GM12878 (cell line): ENCODE data around the gene LZIC. TPM values are rescaled to one million over a fixed set of nuclear protein-coding genes. Genes with fewer than 3 reads are reported as not detected.
A peak's percentile ranks its signal among the peaks of the same experiment; 100 is the strongest.

Experiments used
- ATAC-seq: fragments of 200-7000 bp; cut with Tn5 transposase; 3 replicates; pipeline ENCODE4 v1.9.1; 2020; ENCODE audit warnings: mild to moderate bottlenecking, moderate library complexity
- BruUV-seq: library from RNA; stranded (reverse); fragments of 400-500 nt; replicated peaks from 2 replicates; lab custom pipeline; 2021; lab: Mats Ljungman, UMichigan
- CTCF ChIA-PET: fragments of 300-600 bp; sonication (Branson Sonifier 250); formaldehyde crosslinking; extraction: SDS; loops from one replicate; lab custom pipeline; 2021; ENCODE audit warnings: inconsistent platforms; lab: Yijun Ruan, JAX
- POLR2A ChIA-PET: fragments of 350-600 bp; formaldehyde crosslinking; extraction: SDS; loops from one replicate; lab custom pipeline; 2021; ENCODE audit warnings: inconsistent platforms; lab: Charles Lee
- RAD21 ChIA-PET: fragments of 300-600 bp; sonication (Branson Sonifier 250); formaldehyde crosslinking; loops from one replicate; lab custom pipeline; 2023; ENCODE audit warnings: antibody characterized with exemption; ENCODE audit not compliant: unreplicated experiment; lab: Charles Lee
- SMC1A ChIA-PET: fragments of 300-600 bp; sonication (Branson Sonifier 250); formaldehyde crosslinking; loops from one replicate; lab custom pipeline; 2023; ENCODE audit not compliant: unreplicated experiment, uncharacterized antibody; lab: Charles Lee
- DNase-seq: peaks from one replicate; pipeline ENCODE4 v3.0.0-alpha.2; 2011; ENCODE audit warnings: low read depth, low spot score
- FAIRE-seq: peaks from 3 replicates; lab custom pipeline; 2011; peaks lifted over from hg19 to GRCh38; lab: Jason Lieb, UNC
- H2AFZ ChIP-seq: 2 replicates; pipeline ENCODE4 v1.6.0; 2011; ENCODE audit warnings: low read depth, low read length, control low read depth; ENCODE audit not compliant: control insufficient read depth
- H3K27ac ChIP-seq: 2 replicates; pipeline ENCODE4 v1.5.1; 2011; ENCODE audit warnings: control low read depth; ENCODE audit not compliant: control insufficient read depth, insufficient read depth
- H3K27me3 ChIP-seq, 2 experiments: replicated peaks in 1 of 2; 2 replicates each; pipeline versions ENCODE4 v1.6.0 to v1.6.1; 2011; ENCODE audit warnings: low read length in 1 of 2; ENCODE audit not compliant: control insufficient read depth in 2 of 2, insufficient read depth in 2 of 2
- H3K36me3 ChIP-seq, 2 experiments: 2 replicates each; pipeline ENCODE4 v1.5.1; 2011; ENCODE audit warnings: low read length in 1 of 2; ENCODE audit not compliant: control insufficient read depth in 2 of 2, insufficient read depth in 2 of 2
- H3K4me1 ChIP-seq: 2 replicates; pipeline ENCODE4 v1.6.1; 2011; ENCODE audit warnings: mild to moderate bottlenecking, low read length, moderate library complexity, mixed read lengths; ENCODE audit not compliant: control insufficient read depth, insufficient read depth
- H3K4me2 ChIP-seq: 2 replicates; pipeline ENCODE4 v1.6.0; 2011; ENCODE audit warnings: control low read depth; ENCODE audit not compliant: control insufficient read depth, insufficient read depth
- H3K4me3 ChIP-seq: fragments of 200-600 bp; sonication (generic); 2 replicates; pipeline ENCODE4 v1.5.1; 2016
- H3K79me2 ChIP-seq: 2 replicates; pipeline ENCODE4 v1.6.0; 2011; ENCODE audit warnings: low read length; ENCODE audit not compliant: control insufficient read depth, insufficient read depth
- H3K9ac ChIP-seq: 2 replicates; pipeline ENCODE4 v1.8.0; 2011; ENCODE audit warnings: low read length, control low read depth, mixed read lengths; ENCODE audit not compliant: control insufficient read depth, insufficient read depth
- H3K9me3 ChIP-seq: replicated peaks from 3 replicates; pipeline ENCODE4 v1.5.1; 2011; ENCODE audit warnings: mild to moderate bottlenecking, low read length; ENCODE audit not compliant: control insufficient read depth, insufficient read depth
- H4K20me1 ChIP-seq: 2 replicates; pipeline ENCODE4 v1.6.0; 2011; ENCODE audit not compliant: control insufficient read depth, insufficient read depth
- CBX3 ChIP-seq: fragments of 200-600 bp; sonication (generic); IDR thresholded peaks from 2 replicates; pipeline ENCODE4 v1.6.1; 2016; ENCODE audit warnings: low read depth, borderline replicate concordance
- CHD1 ChIP-seq: IDR thresholded peaks from 2 replicates; pipeline ENCODE4 v1.6.1; 2012; ENCODE audit warnings: low read depth, low read length, improper control_type of control experiment
- EGR1 ChIP-seq, 2 experiments: IDR thresholded peaks; 1 replicate in 1 of 2; 2 replicates in 1 of 2; pipeline ENCODE4 v1.6.1; 2011 to 2012; ENCODE audit warnings: low read depth in 2 of 2, low read length in 2 of 2, borderline replicate concordance in 1 of 2, mild to moderate bottlenecking in 1 of 2, moderate library complexity in 1 of 2
- HCFC1 ChIP-seq: fragments of 150-350 bp; IDR thresholded peaks from 2 replicates; pipeline ENCODE4 v1.6.1; 2014; ENCODE audit warnings: low read length
- IKZF1 ChIP-seq: fragments of 450-650 bp; conservative IDR thresholded peaks from 2 replicates; pipeline ENCODE4 v1.6.1; 2017; ENCODE audit warnings: antibody characterized with exemption, mild to moderate bottlenecking
- JUND ChIP-seq: IDR thresholded peaks from 2 replicates; pipeline ENCODE4 v1.6.1; 2012; ENCODE audit warnings: low read depth, mild to moderate bottlenecking, low read length, improper control_type of control experiment, moderate library complexity
- MTA2 ChIP-seq: fragments of 450-650 bp; IDR thresholded peaks from 2 replicates; pipeline ENCODE4 v1.6.1; 2016; ENCODE audit warnings: low read depth, mild to moderate bottlenecking, moderate library complexity
- RUNX3 ChIP-seq: IDR thresholded peaks from 2 replicates; pipeline ENCODE4 v1.6.1; 2012; ENCODE audit warnings: low read length, inconsistent platforms
- SIN3A ChIP-seq: IDR thresholded peaks from 2 replicates; pipeline ENCODE4 v1.6.1; 2012; ENCODE audit warnings: low read depth, low read length, improper control_type of control experiment
- SMAD5 ChIP-seq: IDR thresholded peaks from 2 replicates; pipeline ENCODE4 v1.6.1; 2016; ENCODE audit warnings: antibody characterized with exemption, low read depth
- ZSCAN29 ChIP-seq: fragments of 450-650 bp; IDR thresholded peaks from 2 replicates; pipeline ENCODE4 v1.6.1; 2017; ENCODE audit warnings: mild to moderate bottlenecking, moderate library complexity
- WGBS: methylation state at CpG from one replicate; pipeline ENCODE4 v1.1.6; 2016; ENCODE audit warnings: low lambda C conversion rate; ENCODE audit not compliant: insufficient replicate concordance, insufficient coverage; ENCODE audit errors: missing lambda C conversion rate; 5-methylcytosine and 5-hydroxymethylcytosine counted together
- in situ Hi-C: fragments of 300-500 bp; cut with MboI; formaldehyde crosslinking; loops from 9 replicates; pipeline ENCODE4 v1.14.3; 2018; ENCODE audit warnings: mixed read lengths
- intact Hi-C: fragments of 100-400 bp; cut with micrococcal nuclease; formaldehyde crosslinking; loops from one replicate; pipeline ENCODE4 v1.14.2; 2022; ENCODE audit not compliant: unreplicated experiment
- polyA plus RNA-seq, 11 experiments: library from polyadenylated mRNA; depleted of rRNA in 4 of 11; unstranded in 6 of 11; stranded (reverse) in 5 of 11; fragments of >200 nt; fragmentation: Nextera tagmentation in 4 of 11; fragmentation: Illumina TruSeq in 1 of 11; extraction: Ambion mirVana in 4 of 11; extraction: Trizol in 1 of 11; gene quantifications; 1 replicate in 1 of 11; 2 replicates in 10 of 11; pipeline versions ENCODE4 v1.2.1 to v1.2.3, GENCODE V29; 2011 to 2016; ENCODE audit warnings: inconsistent platforms in 2 of 11, missing spikeins in 2 of 11, low read depth in 1 of 11
- total RNA-seq, 4 experiments: library from RNA; depleted of rRNA in 3 of 4; stranded (reverse); fragments of >200 nt in 3 of 4; fragmentation: Illumina TruSeq in 1 of 4; extraction: Trizol in 1 of 4; gene quantifications; 2 replicates each; pipeline versions ENCODE4 v1.2.1 to v1.2.3, GENCODE V29; 2013 to 2021
- TF ChIP-seq, protein P1 (sequence below): fragments of 450-650 bp; formaldehyde crosslinking; IDR thresholded peaks from 2 replicates; pipeline ENCODE4 v1.5.0; 2022; ENCODE audit warnings: mild to moderate bottlenecking, missing genetic modification characterization
- TF ChIP-seq, protein P2 (sequence below): fragments of 450-650 bp; IDR thresholded peaks from 2 replicates; pipeline ENCODE4 v1.6.1; 2014; ENCODE audit warnings: mild to moderate bottlenecking

The LZIC gene
- total and polyA plus RNA-seq, 10 of the 15 experiments (the other 5 are each of a cell fraction or from before 2014, with no cell fraction given): 7.3 to 30.3 (median 17.1) TPM

- TF ChIP-seq MTA2 (no peak), CHD1 (no peak)
Observed at GRCh38 chr1:9906466-9906865, 36.7 kb downstream of the LZIC start (continued).

DNA sequence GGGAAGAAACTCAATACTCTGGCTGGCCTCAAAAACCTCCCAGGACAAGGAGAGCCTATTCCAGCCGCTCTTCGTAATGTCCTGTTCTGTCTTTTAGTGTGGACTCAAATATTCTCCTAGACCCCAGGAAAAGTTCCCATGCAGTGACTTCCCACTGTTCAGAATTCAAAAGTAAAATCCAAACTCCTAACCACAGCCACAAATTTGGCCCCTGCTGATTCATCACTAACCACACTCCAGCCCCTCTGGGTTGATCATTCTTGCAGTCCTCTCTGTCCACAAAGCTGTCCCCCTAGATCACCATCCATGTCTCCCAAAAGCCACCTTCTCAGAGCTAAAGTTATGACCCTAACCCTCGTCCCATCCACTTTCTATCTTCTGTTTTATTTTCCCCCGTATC lies 38.2 kb downstream of the LZIC start:
- Histone ChIP-seq H3K79me2 (peaks cover 5% of the 10 kb centered on the region), H3K4me3 (no peak overlapping the region), H3K27me3 (no peaks in the 10 kb centered on the region), H3K4me2 (no peak overlapping the region), H3K9ac (no peak overlapping the region), H3K27ac (no peak overlapping the region), H3K4me1 (peaks cover 33% of the 10 kb centered on the region), H3K36me3 (no peaks in the 10 kb centered on the region), H2AFZ (no peak overlapping the region), H4K20me1 (no peaks in the 10 kb centered on the region), H3K9me3 (no peaks in the 10 kb centered on the region)
- intact Hi-C loops (no loop called here), in situ Hi-C loops (no loop called here)
- ChIA-PET SMC1A (interaction anchor here (1.6 to 1.8 kb wide), 2 partner anchors 9 to 11 kb away, joined by 4 to 6 read pairs; no protein-coding TSS in a partner anchor), CTCF (interaction anchor here (0.7 to 1.1 kb wide), 3 partner anchors 12 to 118 kb away, joined by 3 to 4 read pairs (median 3); no protein-coding TSS in a partner anchor), POLR2A (no interaction called here), RAD21 (no interaction called here)
- TF ChIP-seq EGR1 (IDR thresholded peaks at IDR 0.05; ENCODE audit: borderline replicate concordance in 1 of 2, low read depth in 2 of 2, low read length in 2 of 2) (no peak), RUNX3 (peak; percentile 59), HCFC1 (no peak), SIN3A (no peak)
- DNase-seq: no peak
- 41% methylated on average over 4 of the region's 4 CpGs for WGBS
- ATAC-seq: no peak
- no TSS peak for BruUV-seq
- FAIRE-seq: no peak

DNA sequence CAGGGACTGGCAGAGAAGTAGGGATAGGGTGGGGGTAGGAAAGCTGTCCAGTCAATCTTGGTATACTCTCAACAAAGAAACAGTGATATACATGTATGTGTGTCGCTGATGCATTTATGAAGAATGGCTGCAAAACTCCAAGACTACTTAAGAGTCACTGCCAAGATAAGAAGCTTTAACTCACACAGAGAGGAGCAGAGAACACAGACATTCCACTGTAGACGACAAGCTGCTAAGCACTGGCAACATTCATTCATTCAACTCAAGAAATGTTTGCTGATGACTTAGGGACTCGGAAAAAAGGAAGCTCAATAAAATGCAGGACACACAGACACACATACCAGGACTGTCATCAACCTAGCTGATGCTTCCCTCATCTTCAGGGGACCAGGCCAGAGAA lies 38.6 kb downstream of the LZIC start:
- ChIA-PET CTCF (interaction anchor here (0.7 to 1.6 kb wide), 6 partner anchors 12 to 120 kb away, joined by 3 to 5 read pairs (median 4); no protein-coding TSS in a partner anchor), SMC1A (interaction anchor here (1.6 to 1.8 kb wide), 2 partner anchors 9 to 10 kb away, joined by 4 to 6 read pairs; no protein-coding TSS in a partner anchor), RAD21 (no interaction called here), POLR2A (no interaction called here)
- Histone ChIP-seq H3K27me3 (no peaks in the 10 kb centered on the region), H3K4me1 (peaks cover 35% of the 10 kb centered on the region), H2AFZ (no peak overlapping the region), H3K4me2 (no peak overlapping the region), H3K79me2 (peaks cover 4% of the 10 kb centered on the region), H3K9ac (no peak overlapping the region), H3K36me3 (no peaks in the 10 kb centered on the region), H3K27ac (no peak overlapping the region; the same call in 1 of the 2 replicates), H3K4me3 (no peak overlapping the region), H3K9me3 (no peaks in the 10 kb centered on the region), H4K20me1 (no peaks in the 10 kb centered on the region)
- ATAC-seq: no peak
- no peak for FAIRE-seq
- no TSS peak for BruUV-seq
- 43% methylated on average over 3 of the region's 3 CpGs for WGBS
- in situ Hi-C loops (no loop called here), intact Hi-C loops (no loop called here)
- DNase-seq: no peak
- TF ChIP-seq, protein P1, sequence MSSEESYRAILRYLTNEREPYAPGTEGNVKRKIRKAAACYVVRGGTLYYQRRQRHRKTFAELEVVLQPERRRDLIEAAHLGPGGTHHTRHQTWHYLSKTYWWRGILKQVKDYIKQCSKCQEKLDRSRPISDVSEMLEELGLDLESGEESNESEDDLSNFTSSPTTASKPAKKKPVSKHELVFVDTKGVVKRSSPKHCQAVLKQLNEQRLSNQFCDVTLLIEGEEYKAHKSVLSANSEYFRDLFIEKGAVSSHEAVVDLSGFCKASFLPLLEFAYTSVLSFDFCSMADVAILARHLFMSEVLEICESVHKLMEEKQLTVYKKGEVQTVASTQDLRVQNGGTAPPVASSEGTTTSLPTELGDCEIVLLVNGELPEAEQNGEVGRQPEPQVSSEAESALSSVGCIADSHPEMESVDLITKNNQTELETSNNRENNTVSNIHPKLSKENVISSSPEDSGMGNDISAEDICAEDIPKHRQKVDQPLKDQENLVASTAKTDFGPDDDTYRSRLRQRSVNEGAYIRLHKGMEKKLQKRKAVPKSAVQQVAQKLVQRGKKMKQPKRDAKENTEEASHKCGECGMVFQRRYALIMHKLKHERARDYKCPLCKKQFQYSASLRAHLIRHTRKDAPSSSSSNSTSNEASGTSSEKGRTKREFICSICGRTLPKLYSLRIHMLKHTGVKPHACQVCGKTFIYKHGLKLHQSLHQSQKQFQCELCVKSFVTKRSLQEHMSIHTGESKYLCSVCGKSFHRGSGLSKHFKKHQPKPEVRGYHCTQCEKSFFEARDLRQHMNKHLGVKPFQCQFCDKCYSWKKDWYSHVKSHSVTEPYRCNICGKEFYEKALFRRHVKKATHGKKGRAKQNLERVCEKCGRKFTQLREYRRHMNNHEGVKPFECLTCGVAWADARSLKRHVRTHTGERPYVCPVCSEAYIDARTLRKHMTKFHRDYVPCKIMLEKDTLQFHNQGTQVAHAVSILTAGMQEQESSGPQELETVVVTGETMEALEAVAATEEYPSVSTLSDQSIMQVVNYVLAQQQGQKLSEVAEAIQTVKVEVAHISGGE (CRISPR knock-in tag): no peak
- TF ChIP-seq SMAD5 (no peak), JUND (no peak), IKZF1 (no peak), CBX3 (no peak), ZSCAN29 (no peak)
- TF ChIP-seq, protein P2, sequence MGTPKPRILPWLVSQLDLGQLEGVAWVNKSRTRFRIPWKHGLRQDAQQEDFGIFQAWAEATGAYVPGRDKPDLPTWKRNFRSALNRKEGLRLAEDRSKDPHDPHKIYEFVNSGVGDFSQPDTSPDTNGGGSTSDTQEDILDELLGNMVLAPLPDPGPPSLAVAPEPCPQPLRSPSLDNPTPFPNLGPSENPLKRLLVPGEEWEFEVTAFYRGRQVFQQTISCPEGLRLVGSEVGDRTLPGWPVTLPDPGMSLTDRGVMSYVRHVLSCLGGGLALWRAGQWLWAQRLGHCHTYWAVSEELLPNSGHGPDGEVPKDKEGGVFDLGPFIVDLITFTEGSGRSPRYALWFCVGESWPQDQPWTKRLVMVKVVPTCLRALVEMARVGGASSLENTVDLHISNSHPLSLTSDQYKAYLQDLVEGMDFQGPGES: no peak
